ENCODE data around the gene SV2B. TPM values are rescaled to one million over a fixed set of nuclear protein-coding genes. Genes with fewer than 3 reads are reported as not detected.

Gene SV2B
- total RNA-seq, 4 donors from 2014 or later, result 0.27 to 10.3 (median 2.2) TPM

GRCh38 chr15:91068436-91068835 lies 31.6 kb upstream of the SV2B start:
- intact Hi-C loops (cut with DNase I; ENCODE audit: low total_unique reads), result no loop called here
- WGBS, 2 donors (ENCODE audit: low coverage in 1 of 2), result 79 to 97% methylated on average over 2 of the region's 2 CpGs
- Histone ChIP-seq H3K27ac (no peak overlapping the region), H3K36me3 (no peaks in the 10 kb centered on the region), H3K4me1 (no peaks in the 10 kb centered on the region), H3K27me3 (peaks cover 25% of the 10 kb centered on the region), H3K9me3 (no peaks in the 10 kb centered on the region), H3K4me3 (no peak overlapping the region)
- DNase-seq, result no peak
- in situ Hi-C loops (cut with MboI; ENCODE audit: low pct_ligation_motif_present in 1 of 4, low pct_unique_long_range_greater_than_20kb in 1 of 4, low sequenced_read_pairs in 3 of 4), result no loop called here
- TF ChIP-seq CTCF (IDR thresholded peaks at IDR 0.05) (no peak), POLR2AphosphoS5 (IDR thresholded peaks at IDR 0.05) (no peak), EP300 (IDR thresholded peaks at IDR 0.05; ENCODE audit: low read depth) (no peak), POLR2A (IDR thresholded peaks at IDR 0.05) (no peak)

GRCh38 chr15:91068966-91069365 lies 31.1 kb upstream of the SV2B start:
- DNase-seq, result no peak
- Histone ChIP-seq H3K9me3 (no peaks in the 10 kb centered on the region), H3K27ac (no peak overlapping the region), H3K4me3 (no peak overlapping the region), H3K27me3 (peaks cover 25% of the 10 kb centered on the region), H3K4me1 (no peaks in the 10 kb centered on the region), H3K36me3 (no peaks in the 10 kb centered on the region)
- TF ChIP-seq CTCF (IDR thresholded peaks at IDR 0.05) (no peak), EP300 (IDR thresholded peaks at IDR 0.05; ENCODE audit: low read depth) (no peak), POLR2A (IDR thresholded peaks at IDR 0.05) (no peak), POLR2AphosphoS5 (IDR thresholded peaks at IDR 0.05) (no peak)
- 62 to 74% methylated on average over 3 of the region's 3 CpGs for WGBS, 2 donors (ENCODE audit: low coverage in 1 of 2)
- in situ Hi-C loops (cut with MboI; ENCODE audit: low pct_ligation_motif_present in 1 of 4, low pct_unique_long_range_greater_than_20kb in 1 of 4, low sequenced_read_pairs in 3 of 4) (no loop called here), intact Hi-C loops (cut with DNase I; ENCODE audit: low total_unique reads) (no loop called here)

GRCh38 chr15:91070872-91071271 lies 29.2 kb upstream of the SV2B start:
- 66 to 76% methylated on average over 5 to 8 of the region's 8 CpGs for WGBS, 2 donors (ENCODE audit: low coverage in 1 of 2)
- in situ Hi-C loops (cut with MboI; ENCODE audit: low pct_ligation_motif_present in 1 of 4, low pct_unique_long_range_greater_than_20kb in 1 of 4, low sequenced_read_pairs in 3 of 4), result no loop called here
- H3K4me3 ChIP-seq, result no peak overlapping the region
- TF ChIP-seq POLR2AphosphoS5 (IDR thresholded peaks at IDR 0.05) (no peak), CTCF (IDR thresholded peaks at IDR 0.05) (no peak), EP300 (IDR thresholded peaks at IDR 0.05; ENCODE audit: low read depth) (no peak), POLR2A (IDR thresholded peaks at IDR 0.05) (no peak)
- no peaks in the 10 kb centered on the region for H3K36me3 ChIP-seq
- DNase-seq, result no peak
- no peaks in the 10 kb centered on the region for H3K4me1 ChIP-seq
- no peaks in the 10 kb centered on the region for H3K9me3 ChIP-seq
- no peak overlapping the region for H3K27ac ChIP-seq
- intact Hi-C loops (cut with DNase I; ENCODE audit: low total_unique reads), result no loop called here
- peaks cover 25% of the 10 kb centered on the region for H3K27me3 ChIP-seq

- no peak for DNase-seq
- intact Hi-C loops (cut with DNase I; ENCODE audit: low total_unique reads) (no loop called here), in situ Hi-C loops (cut with MboI; ENCODE audit: low pct_ligation_motif_present in 1 of 4, low pct_unique_long_range_greater_than_20kb in 1 of 4, low sequenced_read_pairs in 3 of 4) (no loop called here)
- H3K27ac ChIP-seq, result no peak overlapping the region
- H3K36me3 ChIP-seq, result no peaks in the 10 kb centered on the region
- no peaks in the 10 kb centered on the region for H3K9me3 ChIP-seq
- H3K4me3 ChIP-seq, result no peak overlapping the region
- H3K4me1 ChIP-seq, result no peaks in the 10 kb centered on the region
- peaks cover 25% of the 10 kb centered on the region for H3K27me3 ChIP-seq
- no peak for TF ChIP-seq POLR2A (IDR thresholded peaks at IDR 0.05)
- no peak for TF ChIP-seq CTCF (IDR thresholded peaks at IDR 0.05)
- TF ChIP-seq EP300 (IDR thresholded peaks at IDR 0.05; ENCODE audit: low read depth), result no peak
- TF ChIP-seq POLR2AphosphoS5 (IDR thresholded peaks at IDR 0.05), result no peak
- WGBS, 2 donors (ENCODE audit: low coverage in 1 of 2), result 65 to 71% methylated on average over 4 of the region's 4 CpGs
Observed at GRCh38 chr15:91072161-91072560, 27.9 kb upstream of the SV2B start.

All from transverse colon (tissue), 4 donors.